HEK293 (cell line): Measurements from ENCODE around the gene RABEP1.

Experiments used
- CTCF ChIP-seq: fragments of 450-650 bp; formaldehyde crosslinking; IDR thresholded peaks from 2 replicates; pipeline ENCODE4 v1.5.1; 2016; ENCODE audit warnings: missing biosample characterization, missing genetic modification characterization
- IKZF3 ChIP-seq: fragments of 450-650 bp; IDR thresholded peaks from 2 replicates; pipeline ENCODE4 v1.5.0; 2018; ENCODE audit warnings: missing biosample characterization, mild to moderate bottlenecking, missing genetic modification characterization, moderate library complexity
- KLF1 ChIP-seq: fragments of 450-650 bp; formaldehyde crosslinking; IDR thresholded peaks from 2 replicates; pipeline ENCODE4 v1.5.1; 2016; ENCODE audit warnings: missing biosample characterization, missing genetic modification characterization
- KLF16 ChIP-seq: fragments of 450-650 bp; formaldehyde crosslinking; IDR thresholded peaks from 2 replicates; pipeline ENCODE4 v1.5.1; 2017; ENCODE audit warnings: missing biosample characterization, missing genetic modification characterization
- REST ChIP-seq: fragments of 450-650 bp; formaldehyde crosslinking; IDR thresholded peaks from 2 replicates; pipeline ENCODE4 v1.5.1; 2016; ENCODE audit warnings: missing biosample characterization, missing genetic modification characterization
- YY1 ChIP-seq: fragments of 450-650 bp; formaldehyde crosslinking; IDR thresholded peaks from 2 replicates; pipeline ENCODE4 v1.5.1; 2018; ENCODE audit warnings: missing biosample characterization, missing genetic modification characterization
- ZBTB1 ChIP-seq: fragments of 450-650 bp; formaldehyde crosslinking; IDR thresholded peaks from 2 replicates; pipeline ENCODE4 v1.5.1; 2016; ENCODE audit warnings: missing biosample characterization, missing genetic modification characterization
- ZNF138 ChIP-seq: fragments of 450-650 bp; formaldehyde crosslinking; IDR thresholded peaks from 2 replicates; pipeline ENCODE4 v1.5.1; 2016; ENCODE audit warnings: missing biosample characterization, missing genetic modification characterization, borderline replicate concordance
- ZNF174 ChIP-seq: fragments of 450-650 bp; formaldehyde crosslinking; IDR thresholded peaks from 2 replicates; pipeline ENCODE4 v1.5.0; 2017; ENCODE audit warnings: missing biosample characterization, mild to moderate bottlenecking, missing genetic modification characterization
- ZNF530 ChIP-seq: fragments of 450-650 bp; formaldehyde crosslinking; IDR thresholded peaks from 2 replicates; pipeline ENCODE4 v1.5.1; 2016; ENCODE audit warnings: low read depth, missing biosample characterization, missing genetic modification characterization
- ZNF677 ChIP-seq: fragments of 450-650 bp; IDR thresholded peaks from 2 replicates; pipeline ENCODE4 v1.5.0; 2018; ENCODE audit warnings: missing biosample characterization, mild to moderate bottlenecking, missing genetic modification characterization, moderate library complexity
- ZNF776 ChIP-seq: fragments of 450-650 bp; formaldehyde crosslinking; IDR thresholded peaks from 2 replicates; pipeline ENCODE4 v1.5.0; 2017; ENCODE audit warnings: missing biosample characterization, missing genetic modification characterization, borderline replicate concordance
- ZNF785 ChIP-seq: fragments of 450-650 bp; formaldehyde crosslinking; IDR thresholded peaks from 2 replicates; pipeline ENCODE4 v1.5.1; 2016; ENCODE audit warnings: missing biosample characterization, missing genetic modification characterization
- ZSCAN18 ChIP-seq: fragments of 450-650 bp; formaldehyde crosslinking; IDR thresholded peaks from 2 replicates; pipeline ENCODE4 v1.5.1; 2016; ENCODE audit warnings: missing biosample characterization, missing genetic modification characterization

GRCh38 chr17:5325851-5326250 is 43.8 kb downstream of the RABEP1 start:
- TF ChIP-seq IKZF3 (no peak), KLF1 (no peak), ZNF174 (tag by site-specific recombination) (no peak), ZSCAN18 (tag by site-specific recombination) (no peak), REST (no peak), ZNF530 (no peak), ZNF785 (tag by site-specific recombination) (no peak), YY1 (tag by site-specific recombination) (no peak), CTCF (tag by site-specific recombination) (no peak), ZBTB1 (tag by site-specific recombination) (no peak), KLF16 (tag by site-specific recombination) (no peak), ZNF677 (tag by site-specific recombination) (no peak), ZNF776 (no peak), ZNF138 (tag by site-specific recombination) (no peak)
